Activated T-helper 17 cell treated with anti-CD3 and anti-CD28 coated beads, Interleukin-2, amount 50 U/mL, for 72 hours (primary cell): ENCODE data around the gene DTNB. TPM values are rescaled to one million over a fixed set of nuclear protein-coding genes. Genes with fewer than 3 reads are reported as not detected.
A peak's percentile ranks its signal among the peaks of the same experiment; 100 is the strongest.

Experiments
- ATAC-seq: fragments of 150-1000 bp; cut with Tn5 transposase; replicated peaks from 2 replicates; pipeline ENCODE4 v1.10.0; 2021; ENCODE audit warnings: mild to moderate bottlenecking, moderate library complexity
- H3K27ac Mint-ChIP-seq: one replicate; pipeline ENCODE4 v1.8.0; 2022; ENCODE audit warnings: mixed read lengths
- H3K27me3 Mint-ChIP-seq: one replicate; pipeline ENCODE4 v1.8.0; 2022; ENCODE audit warnings: mixed read lengths
- H3K36me3 Mint-ChIP-seq: one replicate; pipeline ENCODE4 v1.8.0; 2022; ENCODE audit warnings: low read depth, mild to moderate bottlenecking, mixed read lengths
- H3K4me1 Mint-ChIP-seq: one replicate; pipeline ENCODE4 v1.8.0; 2022; ENCODE audit warnings: mixed read lengths
- H3K4me3 Mint-ChIP-seq: one replicate; pipeline ENCODE4 v1.8.0; 2022; ENCODE audit warnings: mild to moderate bottlenecking, mixed read lengths
- H3K9me3 Mint-ChIP-seq: one replicate; pipeline ENCODE4 v1.8.0; 2022; ENCODE audit warnings: mixed read lengths
- total RNA-seq, 2 donors: library from RNA; stranded (reverse); gene quantifications; one replicate each; pipeline ENCODE4 v1.2.3, GENCODE V29; 2022

DTNB gene
- total RNA-seq, 2 donors from 2014 or later, result 10.0 to 11.8 TPM

DNA sequence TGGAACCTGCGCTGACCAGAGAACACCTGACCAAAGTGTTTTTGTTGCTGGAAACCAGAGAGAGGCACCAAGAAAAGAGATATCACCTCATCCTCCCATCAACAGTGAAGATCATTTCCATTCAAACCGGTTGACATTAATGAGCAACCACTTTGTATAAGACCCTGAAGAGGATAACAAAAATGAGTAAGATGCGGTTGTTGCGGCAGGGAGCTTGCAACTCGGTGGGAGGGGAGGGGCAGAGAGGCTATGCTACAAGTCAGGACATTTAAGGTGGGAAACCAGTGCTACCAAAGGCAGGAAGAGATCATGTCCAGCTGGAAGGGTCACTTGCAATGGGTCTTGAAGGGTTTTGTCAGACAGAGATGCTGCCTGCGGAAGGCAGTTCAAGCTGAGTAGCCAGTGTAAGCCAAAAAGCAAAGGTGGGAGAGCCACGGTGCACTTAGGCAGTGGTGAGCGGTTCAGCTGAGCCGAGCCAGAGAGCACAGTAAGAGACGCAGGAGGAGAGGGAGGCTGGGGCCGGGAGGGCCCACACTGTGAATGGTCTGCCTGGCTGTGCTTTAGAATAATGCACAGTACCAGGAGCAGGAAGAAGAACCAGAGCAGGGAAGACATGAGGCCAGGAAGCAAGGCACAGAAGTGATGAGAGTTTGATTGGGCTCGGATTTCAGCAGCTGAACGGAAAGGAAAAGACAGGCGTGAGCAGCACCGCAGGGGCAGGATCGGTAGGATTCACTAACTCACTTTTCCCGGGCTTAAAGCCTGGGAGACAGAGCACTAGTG is 24.4 kb upstream of the DTNB start:
- H3K27me3 Mint-ChIP-seq, result no peaks in the 10 kb centered on the region
- no peak for ATAC-seq
- H3K9me3 Mint-ChIP-seq, result no peaks in the 10 kb centered on the region
- no peak overlapping the region for H3K4me3 Mint-ChIP-seq
- no peaks in the 10 kb centered on the region for H3K36me3 Mint-ChIP-seq
- H3K27ac Mint-ChIP-seq, result no peak overlapping the region
- H3K4me1 Mint-ChIP-seq, result no peaks in the 10 kb centered on the region

DNA sequence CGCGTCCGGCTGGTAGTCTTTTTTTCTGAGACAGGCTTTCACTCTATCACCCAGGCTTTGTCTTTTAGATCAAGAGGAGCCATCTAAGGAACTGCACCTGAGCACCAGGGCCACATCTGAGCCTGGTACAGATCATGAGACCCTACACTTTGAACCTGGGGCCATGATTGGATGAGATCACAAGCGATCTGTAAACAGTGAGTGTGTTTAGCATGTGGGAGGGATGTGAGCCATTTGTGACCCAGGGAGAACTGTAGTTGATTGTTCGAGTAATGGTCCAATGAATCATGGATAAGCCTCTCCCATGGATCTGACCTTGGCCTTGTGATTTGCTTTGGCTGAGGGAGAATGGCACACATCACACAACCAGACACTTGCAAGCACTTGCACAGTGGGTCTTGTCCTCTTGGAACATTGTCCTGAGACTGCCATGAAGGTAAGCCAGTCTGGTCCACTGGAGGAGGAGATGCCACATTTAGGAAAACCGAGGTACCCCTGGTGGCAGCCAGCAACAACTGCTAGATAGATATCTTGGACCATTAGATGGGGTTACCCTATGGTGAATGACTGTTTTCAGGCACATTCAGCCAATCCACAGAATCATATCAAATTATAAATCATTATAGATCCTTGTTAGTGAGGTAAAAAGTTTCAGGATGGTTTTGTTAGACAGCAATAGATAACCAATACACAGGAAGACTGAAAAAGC is 19.5 kb upstream of the DTNB start:
- Mint-ChIP-seq H3K9me3 (no peaks in the 10 kb centered on the region), H3K27ac (no peak overlapping the region), H3K4me1 (no peaks in the 10 kb centered on the region), H3K36me3 (no peaks in the 10 kb centered on the region), H3K4me3 (no peak overlapping the region), H3K27me3 (no peaks in the 10 kb centered on the region)
- ATAC-seq, result no peak

DNA sequence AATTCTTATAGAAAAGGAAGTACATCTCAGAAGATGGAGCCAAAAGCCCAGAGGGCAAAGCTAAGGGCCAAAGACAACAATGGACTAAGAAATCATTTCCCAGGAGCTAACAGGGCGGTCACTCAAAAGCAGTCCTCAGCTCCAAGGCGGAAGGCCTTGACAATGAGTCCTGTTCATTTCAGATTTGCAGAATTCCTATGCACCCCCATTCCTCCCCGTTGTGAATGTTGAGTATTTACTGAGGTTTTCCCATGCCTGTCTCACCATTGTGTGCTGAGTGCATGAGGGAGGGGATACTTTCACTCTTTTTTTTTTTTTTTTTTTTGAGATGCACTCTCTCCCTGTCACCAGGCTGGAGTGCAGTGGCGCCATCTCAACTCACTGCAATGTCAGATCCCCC is 18.8 kb upstream of the DTNB start:
- Mint-ChIP-seq H3K27ac (no peak overlapping the region), H3K27me3 (no peaks in the 10 kb centered on the region), H3K9me3 (no peaks in the 10 kb centered on the region), H3K36me3 (no peaks in the 10 kb centered on the region), H3K4me1 (no peaks in the 10 kb centered on the region), H3K4me3 (no peak overlapping the region)
- ATAC-seq, result no peak

DNA sequence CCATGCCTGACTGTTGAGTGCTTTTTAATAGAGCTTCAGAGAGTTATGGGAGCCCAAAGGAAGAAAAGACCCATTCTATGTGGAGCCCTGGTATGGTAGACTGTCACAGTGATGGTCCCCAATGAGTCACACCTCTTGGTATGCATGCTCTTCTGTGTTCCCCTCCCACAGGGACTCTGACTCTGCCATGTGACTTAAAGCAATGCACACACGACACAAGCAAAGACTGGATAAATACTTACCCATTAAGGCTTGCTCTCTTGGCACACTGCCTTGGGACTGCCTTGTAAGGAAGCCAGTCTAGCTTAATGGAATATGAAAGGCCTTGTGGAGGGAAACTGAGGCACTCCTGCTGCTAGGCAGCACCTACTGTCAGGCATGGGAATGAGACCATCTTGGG is 16.7 kb upstream of the DTNB start:
- H3K4me1 Mint-ChIP-seq, result no peaks in the 10 kb centered on the region
- peak; percentile 35 for ATAC-seq
- no peak overlapping the region for H3K4me3 Mint-ChIP-seq
- H3K27ac Mint-ChIP-seq, result no peak overlapping the region
- H3K36me3 Mint-ChIP-seq, result no peaks in the 10 kb centered on the region
- no peaks in the 10 kb centered on the region for H3K9me3 Mint-ChIP-seq
- no peaks in the 10 kb centered on the region for H3K27me3 Mint-ChIP-seq

DNA sequence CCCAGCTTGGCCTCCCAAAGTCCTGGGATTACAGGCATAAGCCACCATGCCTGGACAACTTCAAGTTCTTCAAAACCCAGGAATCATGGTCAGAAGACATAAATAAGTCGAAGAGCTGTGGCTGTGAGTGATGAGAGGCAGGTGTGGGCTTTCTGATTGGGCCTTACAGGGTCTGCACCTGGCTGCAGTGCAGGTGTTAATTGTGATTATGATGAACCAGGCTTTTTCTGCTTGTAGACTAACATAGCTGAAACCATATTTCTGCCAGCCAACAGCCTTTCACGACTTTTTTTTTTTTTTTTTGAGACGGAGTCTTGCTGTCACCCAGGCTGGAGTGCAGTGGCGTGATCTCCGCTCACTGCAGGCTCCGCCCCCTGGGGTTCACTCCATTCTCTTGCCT is 14.9 kb upstream of the DTNB start:
- H3K9me3 Mint-ChIP-seq, result no peaks in the 10 kb centered on the region
- H3K27me3 Mint-ChIP-seq, result no peaks in the 10 kb centered on the region
- H3K4me1 Mint-ChIP-seq, result no peaks in the 10 kb centered on the region
- H3K36me3 Mint-ChIP-seq, result no peaks in the 10 kb centered on the region
- no peak for ATAC-seq
- no peak overlapping the region for H3K4me3 Mint-ChIP-seq
- H3K27ac Mint-ChIP-seq, result no peak overlapping the region

DNA sequence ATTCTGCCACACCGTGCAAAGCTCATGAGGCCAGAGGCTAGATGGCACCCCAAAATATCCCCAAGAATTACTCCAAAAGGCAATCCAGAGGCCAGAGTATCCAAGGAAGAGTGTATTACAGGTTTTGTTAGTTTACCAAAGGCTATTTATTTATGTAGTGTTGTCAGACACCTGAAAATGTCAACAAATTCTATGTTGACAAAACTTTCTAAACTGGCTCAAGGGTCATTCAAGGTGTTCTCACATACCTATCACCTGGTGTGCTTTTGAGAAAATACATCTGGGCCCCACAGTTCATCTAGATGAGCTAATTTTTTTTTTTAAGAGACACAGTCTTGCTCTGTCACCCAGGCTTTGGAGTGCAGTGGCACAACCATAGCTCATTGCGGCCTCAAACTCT is 12.4 kb upstream of the DTNB start:
- Mint-ChIP-seq H3K9me3 (no peaks in the 10 kb centered on the region), H3K27ac (no peak overlapping the region), H3K36me3 (no peaks in the 10 kb centered on the region), H3K4me3 (no peak overlapping the region), H3K27me3 (no peaks in the 10 kb centered on the region), H3K4me1 (no peaks in the 10 kb centered on the region)
- no peak for ATAC-seq

DNA sequence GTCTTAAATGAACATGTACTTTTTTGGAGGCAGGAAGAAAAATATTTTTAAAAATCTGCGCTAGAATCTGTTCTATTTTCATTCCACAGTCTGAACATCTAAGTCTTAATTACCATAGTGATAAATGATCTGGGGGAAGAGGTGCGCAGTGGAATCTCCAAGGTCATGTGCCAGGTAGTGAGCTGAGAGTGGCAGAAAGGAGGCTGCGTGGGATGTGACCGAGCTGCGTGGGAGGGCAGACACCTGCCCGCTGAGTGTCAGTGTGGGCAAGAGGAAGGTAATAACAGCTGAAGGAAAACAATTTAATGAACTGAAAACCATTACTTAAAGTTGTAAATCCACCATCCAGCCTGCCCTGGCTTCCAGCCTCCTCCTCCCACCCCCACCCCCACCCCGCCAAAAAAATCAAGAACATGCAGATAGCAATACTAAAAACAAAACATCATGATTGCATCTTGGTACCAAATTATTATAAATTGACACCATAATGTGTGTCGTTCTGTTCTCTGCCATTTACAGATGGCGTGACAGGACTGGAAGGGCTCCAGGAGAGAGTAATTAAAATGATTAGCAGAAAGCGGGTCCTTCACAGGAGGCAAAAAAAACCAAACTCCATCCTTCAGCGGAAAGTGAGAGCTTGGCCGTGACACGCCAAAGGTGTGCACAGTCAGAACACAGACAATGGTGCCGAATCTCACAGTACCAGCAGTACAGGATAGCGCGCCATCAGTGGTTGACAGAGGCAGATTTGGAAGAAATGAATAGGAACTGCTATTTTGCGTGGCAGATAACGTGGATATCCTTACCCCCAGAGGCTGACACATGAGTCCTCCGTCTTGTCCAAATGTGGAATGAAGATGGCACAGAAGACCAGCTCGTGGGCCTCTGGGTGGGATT is 11.4 kb upstream of the DTNB start:
- H3K27ac Mint-ChIP-seq, result no peak overlapping the region
- H3K36me3 Mint-ChIP-seq, result no peaks in the 10 kb centered on the region
- no peaks in the 10 kb centered on the region for H3K4me1 Mint-ChIP-seq
- no peaks in the 10 kb centered on the region for H3K9me3 Mint-ChIP-seq
- no peaks in the 10 kb centered on the region for H3K27me3 Mint-ChIP-seq
- ATAC-seq, result no peak
- no peak overlapping the region for H3K4me3 Mint-ChIP-seq

DNA sequence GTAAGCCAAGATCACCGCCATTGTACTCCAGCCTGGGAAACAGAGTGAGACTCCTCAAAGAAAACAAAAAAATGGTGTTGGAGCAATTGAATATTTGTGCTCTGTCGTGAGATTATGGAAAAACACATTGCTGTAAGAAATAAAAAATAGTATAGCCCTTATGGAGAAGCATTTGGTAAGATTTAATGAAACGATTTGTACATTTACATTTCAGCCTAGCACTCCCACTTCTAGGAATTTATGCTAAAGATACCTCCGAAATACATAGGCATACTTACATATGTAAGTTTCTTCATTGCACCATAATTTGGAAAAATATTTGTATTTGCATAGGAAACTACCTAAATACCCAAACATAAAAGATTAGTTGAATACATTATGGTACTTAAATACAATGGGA is 8.7 kb upstream of the DTNB start:
- Mint-ChIP-seq H3K27me3 (no peaks in the 10 kb centered on the region), H3K4me1 (no peaks in the 10 kb centered on the region), H3K27ac (no peak overlapping the region), H3K9me3 (no peaks in the 10 kb centered on the region), H3K36me3 (no peaks in the 10 kb centered on the region), H3K4me3 (no peak overlapping the region)
- ATAC-seq, result no peak

DNA sequence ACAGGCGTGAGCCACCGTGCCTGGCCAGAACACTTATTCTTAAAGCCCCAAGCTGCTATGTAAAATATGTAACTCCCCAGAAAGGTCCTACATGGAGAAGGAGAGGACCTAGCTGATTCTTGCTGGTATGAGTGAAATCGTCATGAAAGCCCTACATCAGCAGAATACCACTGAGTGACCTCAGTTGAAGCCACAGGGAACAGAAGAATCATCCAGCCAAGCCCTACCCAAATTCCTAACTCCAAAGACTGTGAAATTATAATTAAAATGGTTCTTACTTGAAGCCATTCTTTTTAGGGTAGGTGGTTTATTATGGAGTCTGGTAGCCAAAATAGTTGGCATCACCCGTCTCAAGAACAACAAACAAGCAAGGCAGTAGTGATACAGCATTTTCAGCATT is 4.5 kb upstream of the DTNB start:
- Mint-ChIP-seq H3K4me3 (no peak overlapping the region), H3K27me3 (no peaks in the 10 kb centered on the region), H3K4me1 (peaks cover 7% of the 10 kb centered on the region), H3K27ac (no peak overlapping the region), H3K9me3 (no peaks in the 10 kb centered on the region), H3K36me3 (no peaks in the 10 kb centered on the region)
- ATAC-seq, result no peak

DNA sequence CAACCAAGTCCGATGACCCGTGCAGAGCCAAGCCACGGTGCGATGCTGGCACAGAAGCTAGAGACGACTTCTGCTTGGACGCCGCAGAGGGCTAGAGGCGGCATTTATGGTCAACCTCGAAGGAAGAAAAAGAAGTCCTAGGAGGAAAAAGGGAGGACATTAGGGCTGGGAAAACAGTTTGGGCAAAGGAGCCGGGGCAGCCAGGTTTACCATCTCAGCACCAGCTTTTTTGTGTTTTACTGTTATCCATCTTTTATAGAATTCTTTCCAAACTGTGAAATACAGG is 643 bp upstream of the DTNB start:
- Mint-ChIP-seq H3K9me3 (no peaks in the 10 kb centered on the region), H3K27ac (peak overlapping the region; percentile 24), H3K4me1 (peaks cover 11% of the 10 kb centered on the region), H3K36me3 (no peaks in the 10 kb centered on the region), H3K27me3 (no peaks in the 10 kb centered on the region), H3K4me3 (peak overlapping the region; percentile 85)
- no peak for ATAC-seq

DNA sequence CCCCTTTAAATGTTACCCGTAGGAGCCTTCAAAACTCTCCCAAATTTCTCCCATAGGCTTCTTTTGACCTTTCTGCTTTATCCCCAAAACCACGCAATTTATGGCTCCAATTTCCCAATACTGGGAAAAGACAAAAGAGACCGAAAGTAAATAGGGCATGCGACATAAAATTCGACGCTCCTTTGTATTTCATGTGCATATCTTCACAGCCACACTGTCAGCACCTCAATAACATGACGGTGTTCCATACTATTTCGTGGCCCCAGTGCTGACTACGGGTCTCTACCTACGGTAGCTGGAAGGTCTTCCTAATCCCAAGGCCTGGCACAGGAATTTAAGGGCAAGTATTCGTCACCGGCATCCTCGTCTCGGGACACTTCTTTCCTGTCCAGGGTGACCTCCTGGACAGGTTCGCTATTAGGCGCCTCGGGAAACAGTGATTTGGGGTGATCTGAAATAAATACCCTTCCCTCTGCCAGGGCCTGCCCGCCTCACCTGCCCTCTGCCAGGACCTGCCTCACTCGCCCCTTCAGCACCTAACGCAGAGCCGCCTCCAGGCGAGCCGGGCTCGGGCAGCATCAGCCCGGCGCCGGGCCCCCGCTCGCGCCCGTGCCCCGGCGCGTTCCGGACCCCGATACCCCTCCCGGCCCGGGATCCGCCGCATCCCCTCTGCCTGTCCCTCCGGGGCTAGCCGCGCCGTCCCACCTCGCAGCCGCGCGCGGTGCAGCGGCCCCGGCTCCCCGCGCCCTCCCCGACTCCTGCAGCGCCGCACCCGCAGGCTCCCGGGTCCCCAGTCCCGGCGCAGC is 680 bp downstream of the DTNB start:
- peaks cover 11% of the 10 kb centered on the region for H3K4me1 Mint-ChIP-seq

DNA sequence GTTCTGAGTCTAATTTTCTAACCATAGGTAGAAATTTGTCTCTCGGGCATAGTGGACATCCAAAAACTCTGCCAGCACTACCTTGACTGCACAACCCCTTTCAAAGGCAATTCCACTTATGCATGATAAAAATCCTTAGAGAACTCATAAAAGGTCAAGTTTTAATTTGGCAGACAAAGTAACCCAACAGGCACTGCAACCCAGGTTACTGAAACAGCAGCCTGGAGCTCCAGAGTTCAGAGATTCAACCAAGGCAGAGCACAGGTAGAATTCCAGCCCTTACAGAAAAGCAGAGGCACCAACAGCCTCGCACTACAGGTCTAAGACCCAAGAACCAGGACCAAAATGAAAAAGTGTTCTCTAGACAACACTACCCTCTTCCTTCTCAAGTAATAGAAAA is 1.8 kb downstream of the DTNB start:
- Mint-ChIP-seq H3K36me3 (no peaks in the 10 kb centered on the region), H3K4me3 (peak overlapping the region; percentile 81), H3K27me3 (no peaks in the 10 kb centered on the region), H3K9me3 (no peaks in the 10 kb centered on the region), H3K27ac (no peak overlapping the region), H3K4me1 (peaks cover 11% of the 10 kb centered on the region)
- ATAC-seq, result no peak

More for the DNA sequence above, 680 bp downstream of the DTNB start:
- Mint-ChIP-seq H3K9me3 (no peaks in the 10 kb centered on the region), H3K27me3 (no peaks in the 10 kb centered on the region), H3K27ac (no peak overlapping the region), H3K36me3 (no peaks in the 10 kb centered on the region), H3K4me3 (peak overlapping the region; percentile 81)
- ATAC-seq, result peak; percentile 57

DNA sequence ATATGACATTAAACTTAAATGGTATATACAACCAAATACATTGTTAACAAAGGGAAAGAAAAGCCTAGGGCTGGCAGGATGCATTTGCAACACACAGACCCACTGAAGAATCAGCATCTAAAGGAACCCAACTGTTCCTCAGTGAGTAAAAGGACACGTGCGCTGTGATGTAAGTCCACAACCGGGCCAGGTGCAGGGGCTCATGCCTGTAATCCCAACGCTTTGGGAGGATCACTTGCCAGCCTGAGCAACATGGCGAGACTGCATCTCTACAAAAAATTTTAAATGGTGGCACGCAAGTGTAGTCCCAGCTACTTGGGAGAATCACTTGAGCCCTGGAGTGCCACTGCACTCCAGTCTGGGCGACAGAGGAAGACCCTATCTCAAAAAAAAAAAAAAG is 3.9 kb downstream of the DTNB start:
- no peaks in the 10 kb centered on the region for H3K36me3 Mint-ChIP-seq
- ATAC-seq, result no peak
- H3K4me3 Mint-ChIP-seq, result no peak overlapping the region
- peaks cover 4% of the 10 kb centered on the region for H3K4me1 Mint-ChIP-seq
- H3K9me3 Mint-ChIP-seq, result no peaks in the 10 kb centered on the region
- no peak overlapping the region for H3K27ac Mint-ChIP-seq
- no peaks in the 10 kb centered on the region for H3K27me3 Mint-ChIP-seq

DNA sequence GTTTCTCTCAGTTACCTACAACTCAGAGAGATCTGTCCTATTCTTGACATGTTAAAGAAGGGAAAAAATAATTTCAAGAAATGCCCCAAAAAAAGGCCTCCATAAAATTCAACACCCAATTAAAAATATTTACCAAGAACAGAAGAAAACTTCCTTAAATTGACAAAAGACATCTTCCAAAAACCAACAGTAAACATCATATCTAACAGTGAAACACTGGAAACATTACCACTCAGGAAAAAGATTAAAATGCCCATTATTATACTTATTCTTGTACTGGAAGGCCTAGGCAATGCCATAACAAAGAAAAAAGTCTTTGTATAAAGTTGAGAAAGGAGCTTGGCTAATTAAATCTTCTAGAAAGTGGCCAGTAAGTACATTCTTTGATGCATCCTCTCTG is 7.2 kb downstream of the DTNB start:
- ATAC-seq, result no peak
- no peaks in the 10 kb centered on the region for H3K9me3 Mint-ChIP-seq
- no peaks in the 10 kb centered on the region for H3K36me3 Mint-ChIP-seq
- no peaks in the 10 kb centered on the region for H3K27me3 Mint-ChIP-seq
- no peak overlapping the region for H3K27ac Mint-ChIP-seq
- H3K4me3 Mint-ChIP-seq, result no peak overlapping the region
- no peaks in the 10 kb centered on the region for H3K4me1 Mint-ChIP-seq
